ENCODE data around the gene ITPKA. TPM values are rescaled to one million over a fixed set of nuclear protein-coding genes. Genes with fewer than 3 reads are reported as not detected.

ITPKA gene
- under 1 TPM in 3 of 4 donors, not detected in 1; 0.19 to 0.76 (median 0.57) TPM for total RNA-seq

- DNase-seq, result no peak
- TF ChIP-seq POLR2A (IDR thresholded peaks at IDR 0.05), result no peak
- TF ChIP-seq CTCF (IDR thresholded peaks at IDR 0.05), result no peak
- Histone ChIP-seq H3K4me3 (peak within 1 kb of the TSS; percentile 45 to 81 (median 65)), H3K9me3 (no peaks in the 10 kb centered on the region), H3K36me3 (no peaks in the 10 kb centered on the region), H3K4me1 (peaks cover 26 to 37% (median 32%) of the 10 kb centered on the region in 3 donors), H3K27ac (peak within 1 kb of the TSS in 3 of 4 donors; percentile 46 to 74 (median 68)), H3K27me3 (peaks cover 4 to 95% (median 14%) of the 10 kb centered on the region in 4 donors)
- WGBS, 2 donors, result 0% methylated on average over 6 of the region's 60 CpGs; no CpG with 5 or more reads in 1 of the 2 donors
- intact Hi-C loops (cut with DNase I), result no loop called here
Measured at GRCh38 chr15:41493205-41493901, at the start of gene ITPKA. Gene ITPKA, plus strand, starts transcription at chr15:41493874. Its CDS starts 54 bp downstream, at chr15:41493928.

GRCh38 chr15:41445399-41445798, 48.3 kb upstream of the ITPKA start:
- Histone ChIP-seq H3K9me3 (no peaks in the 10 kb centered on the region), H3K27ac (no peak overlapping the region), H3K4me1 (no peaks in the 10 kb centered on the region), H3K36me3 (peaks cover 0 to 81% (median 6%) of the 10 kb centered on the region in 3 donors), H3K4me3 (no peak overlapping the region), H3K27me3 (no peaks in the 10 kb centered on the region)
- intact Hi-C loops (cut with DNase I), result no loop called here
- TF ChIP-seq POLR2A (IDR thresholded peaks at IDR 0.05) (no peak), CTCF (IDR thresholded peaks at IDR 0.05) (no peak)
- DNase-seq, result no peak

GRCh38 chr15:41462084-41462795, 31.4 kb upstream of the ITPKA start:
- DNase-seq, result no peak
- Histone ChIP-seq H3K4me3 (no peak overlapping the region), H3K9me3 (no peaks in the 10 kb centered on the region), H3K27me3 (no peaks in the 10 kb centered on the region), H3K4me1 (no peaks in the 10 kb centered on the region), H3K27ac (no peak overlapping the region), H3K36me3 (peaks cover 11 to 96% (median 19%) of the 10 kb centered on the region in 3 donors)
- TF ChIP-seq CTCF (IDR thresholded peaks at IDR 0.05), result no peak
- TF ChIP-seq POLR2A (IDR thresholded peaks at IDR 0.05), result no peak
- 54 to 70% methylated on average over 4 of the region's 4 CpGs for WGBS, 2 donors
- intact Hi-C loops (cut with DNase I), result no loop called here

- H3K27ac ChIP-seq, result no peak overlapping the region
- no peak for TF ChIP-seq CTCF (IDR thresholded peaks at IDR 0.05)
- TF ChIP-seq POLR2A (IDR thresholded peaks at IDR 0.05), result no peak
- no peak for DNase-seq
- H3K4me3 ChIP-seq, result no peak overlapping the region
- H3K9me3 ChIP-seq, result no peaks in the 10 kb centered on the region
- H3K27me3 ChIP-seq, result no peaks in the 10 kb centered on the region
- intact Hi-C loops (cut with DNase I), result no loop called here
- H3K36me3 ChIP-seq, result peaks cover 0 to 97% (median 9%) of the 10 kb centered on the region in 3 donors
- 86 to 91% methylated on average over 9 of the region's 9 CpGs for WGBS, 2 donors
- no peaks in the 10 kb centered on the region for H3K4me1 ChIP-seq
Measured at GRCh38 chr15:41464889-41465580, 28.6 kb upstream of the ITPKA start.
